GM21390 (cell line): ENCODE results near the gene PCBP1.
"Not testable (repeated sequence)": the region's sequence is repeated elsewhere in the genome, so short reads cannot be mapped to it uniquely, and the experiment has no call there.

Source experiments
- ATAC-seq: cut with Tn5 transposase; IDR thresholded peaks from one replicate; pipeline ENCODE4 v1.9.1; 2021; ENCODE audit not compliant: unreplicated experiment

Gene PCBP1

DNA sequence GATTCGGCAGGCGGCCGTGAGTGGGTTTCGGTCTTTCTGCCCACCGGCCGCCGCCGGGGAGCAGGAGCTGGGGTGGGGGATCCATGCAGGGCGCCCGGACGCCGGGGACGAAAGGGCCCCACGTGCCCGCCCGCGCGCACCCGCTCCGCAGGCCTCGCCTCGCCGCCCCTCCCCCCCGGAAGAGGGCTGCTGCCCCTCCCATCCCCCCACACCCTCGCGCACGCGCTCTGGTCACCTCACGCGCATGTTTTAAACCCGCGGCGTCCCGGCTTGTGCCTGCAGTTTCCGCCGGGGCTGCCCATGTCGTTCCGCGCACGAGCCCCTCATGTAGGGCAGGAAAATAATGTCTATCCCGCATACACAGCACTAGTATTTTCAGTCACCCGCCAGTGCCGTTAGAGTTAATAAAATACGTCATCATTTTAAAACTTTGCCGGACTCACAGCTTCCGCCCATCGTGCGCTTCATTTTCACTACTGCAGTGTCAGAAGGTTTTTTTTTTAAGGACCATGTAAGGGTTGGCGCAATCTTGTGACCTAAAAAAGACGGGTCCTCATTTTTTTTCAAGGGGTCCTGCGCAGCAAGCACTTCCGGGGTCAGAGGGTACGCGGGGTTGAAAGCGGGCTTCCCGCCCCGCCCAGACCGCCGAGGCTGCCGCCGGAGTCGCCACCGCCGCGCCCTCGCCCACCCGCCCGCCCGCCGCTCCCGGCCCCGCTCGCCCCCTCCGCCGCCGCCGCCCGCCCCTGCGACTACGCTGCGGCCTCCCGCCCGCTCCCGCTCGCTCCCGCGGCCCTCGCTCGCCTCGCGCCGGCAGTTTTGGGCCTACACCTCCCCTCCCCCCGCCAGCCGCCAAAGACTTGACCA lies at the start of gene PCBP1:
Gene PCBP1 (plus strand): TSS at position 640 of the 864 bp plus-strand sequence. CDS start 267 bp downstream, outside the sequence.
- peak; percentile 29 for ATAC-seq

GRCh38 chr2:70039366-70039765 lies 47.9 kb upstream of the PCBP1 start:
- ATAC-seq = no peak

GRCh38 chr2:70041663-70042062 lies 45.6 kb upstream of the PCBP1 start:
- no peak for ATAC-seq

- ATAC-seq = no peak
Measured at GRCh38 chr2:70042246-70042645, 45.0 kb upstream of the PCBP1 start.

GRCh38 chr2:70043252-70043875 lies 43.9 kb upstream of the PCBP1 start:
- no peak for ATAC-seq

- no peak for ATAC-seq
Measured at GRCh38 chr2:70044290-70045040, 42.8 kb upstream of the PCBP1 start.

GRCh38 chr2:70045405-70045804 lies 41.9 kb upstream of the PCBP1 start:
- ATAC-seq = no peak

GRCh38 chr2:70045932-70046331 lies 41.3 kb upstream of the PCBP1 start:
- no peak for ATAC-seq

- ATAC-seq = no peak
Measured at GRCh38 chr2:70046534-70046933, 40.7 kb upstream of the PCBP1 start.

GRCh38 chr2:70047451-70047850 lies 39.8 kb upstream of the PCBP1 start:
- no peak for ATAC-seq

DNA sequence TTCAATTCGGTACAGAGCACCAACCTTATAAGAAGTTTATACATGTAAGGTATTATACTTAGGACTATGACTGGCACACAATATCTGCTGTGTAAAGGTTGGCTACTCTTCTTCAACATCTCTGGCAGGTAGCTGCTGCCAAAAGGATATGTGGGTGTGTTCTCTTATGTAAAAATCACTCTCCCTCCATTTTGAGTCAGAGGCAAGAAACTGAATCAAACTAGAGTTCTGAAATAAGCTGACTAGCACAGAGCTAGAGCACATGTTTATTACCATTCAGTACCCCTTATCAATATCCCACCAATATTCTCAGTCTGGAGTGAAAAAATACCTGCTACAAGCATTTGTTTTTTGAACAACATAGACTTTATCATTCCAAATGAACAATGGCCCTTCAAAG lies 38.0 kb upstream of the PCBP1 start:
- ATAC-seq = no peak

- no peak for ATAC-seq
Measured at GRCh38 chr2:70050631-70051425, 36.4 kb upstream of the PCBP1 start.

DNA sequence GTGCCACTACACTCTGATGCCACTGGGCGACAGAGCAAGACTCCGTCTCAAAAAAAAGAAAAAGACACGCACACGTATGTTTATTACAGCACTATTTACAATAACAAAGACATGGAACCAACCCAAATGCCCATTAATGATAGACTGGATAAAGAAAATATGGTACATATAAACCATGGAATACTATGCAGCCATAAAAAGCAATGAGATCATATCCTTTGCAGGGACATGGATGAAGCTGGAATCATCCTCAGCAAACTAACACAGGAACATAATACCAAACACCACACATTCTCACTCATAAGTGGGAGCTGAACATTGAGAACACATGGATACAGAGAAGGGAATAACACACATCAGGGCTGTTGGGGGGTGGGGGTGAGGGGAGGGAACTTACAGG lies 32.0 kb upstream of the PCBP1 start:
- not testable (repeated sequence) for ATAC-seq

DNA sequence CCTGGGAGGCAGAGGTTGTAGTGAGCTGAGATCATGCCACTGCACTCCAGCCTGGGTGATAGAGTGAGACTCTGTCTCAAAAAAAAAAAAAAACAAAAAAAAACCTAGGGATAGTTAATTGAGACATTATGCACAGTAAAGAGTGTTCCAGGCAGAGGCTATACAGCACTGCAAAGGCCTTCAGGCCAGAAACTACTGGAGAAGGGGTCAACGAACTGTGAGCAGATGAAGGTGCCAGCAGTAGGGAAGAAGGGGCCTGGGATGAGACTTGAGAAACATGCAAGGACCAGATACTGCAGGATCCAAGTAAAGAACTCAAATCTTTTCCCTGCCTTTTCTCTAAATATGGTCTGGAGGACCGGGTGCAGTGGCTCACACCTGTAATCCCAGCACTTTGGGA lies 26.0 kb upstream of the PCBP1 start:
- ATAC-seq = no peak

DNA sequence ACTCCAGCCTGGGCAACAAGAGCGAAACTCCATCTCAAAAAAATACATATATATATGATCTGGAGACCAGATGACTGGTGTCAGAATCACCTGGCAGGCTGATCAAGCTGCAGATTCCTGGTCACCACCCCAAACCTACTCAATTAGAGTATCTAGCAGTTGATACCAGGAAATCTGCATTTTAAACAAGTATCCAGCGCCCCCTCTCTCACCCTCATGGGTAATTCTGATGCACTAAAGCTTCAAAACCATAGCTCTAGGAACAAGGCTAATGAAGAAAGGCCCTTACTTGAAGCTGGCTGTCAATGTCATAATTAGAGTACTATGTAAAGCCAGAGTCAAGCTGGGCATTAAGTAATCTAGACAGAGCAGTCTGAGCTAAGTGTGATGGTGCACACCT lies 25.0 kb upstream of the PCBP1 start:
- ATAC-seq = no peak

DNA sequence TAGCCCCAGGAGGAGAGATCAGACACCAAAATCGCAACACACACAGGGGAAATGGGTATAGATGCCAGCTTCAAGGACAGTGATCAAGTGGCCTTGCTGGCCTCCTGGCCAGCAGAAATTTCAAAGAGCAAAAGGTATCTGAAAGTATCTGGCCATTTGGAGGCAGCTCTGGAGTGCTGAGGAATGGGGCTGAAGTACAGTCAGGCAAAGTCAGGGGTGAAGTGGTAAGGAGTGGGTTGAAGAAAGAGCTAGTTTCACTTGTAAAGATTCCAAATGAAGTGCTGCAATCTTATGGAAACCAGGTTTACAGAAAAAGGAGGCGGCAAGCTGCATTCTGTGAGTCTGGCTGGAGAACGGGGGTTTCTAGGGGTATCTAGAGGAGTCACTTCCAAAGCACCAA lies 19.2 kb upstream of the PCBP1 start:
- no peak for ATAC-seq

DNA sequence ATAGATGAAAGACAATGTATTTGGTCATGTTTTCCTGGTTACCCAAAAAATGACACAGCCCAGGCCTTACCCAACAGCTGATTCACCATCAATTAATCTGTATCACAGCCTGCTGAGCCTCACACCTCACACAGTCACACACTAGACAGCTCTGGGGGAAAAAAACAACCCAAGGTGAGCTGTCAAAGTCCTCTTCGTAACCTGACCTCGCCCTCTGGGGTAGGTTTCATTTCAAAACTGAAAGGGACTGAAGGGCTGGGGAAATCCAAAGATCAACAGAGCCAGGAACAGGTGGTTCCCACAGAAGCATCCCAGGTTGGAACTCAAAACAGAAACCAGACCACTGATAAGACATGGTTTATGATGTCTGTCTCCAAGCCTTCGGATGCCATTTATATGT lies 18.2 kb upstream of the PCBP1 start:
- peak; percentile 80 for ATAC-seq

- peak; percentile 70 for ATAC-seq
Measured at GRCh38 chr2:70070542-70071268, 16.6 kb upstream of the PCBP1 start.

DNA sequence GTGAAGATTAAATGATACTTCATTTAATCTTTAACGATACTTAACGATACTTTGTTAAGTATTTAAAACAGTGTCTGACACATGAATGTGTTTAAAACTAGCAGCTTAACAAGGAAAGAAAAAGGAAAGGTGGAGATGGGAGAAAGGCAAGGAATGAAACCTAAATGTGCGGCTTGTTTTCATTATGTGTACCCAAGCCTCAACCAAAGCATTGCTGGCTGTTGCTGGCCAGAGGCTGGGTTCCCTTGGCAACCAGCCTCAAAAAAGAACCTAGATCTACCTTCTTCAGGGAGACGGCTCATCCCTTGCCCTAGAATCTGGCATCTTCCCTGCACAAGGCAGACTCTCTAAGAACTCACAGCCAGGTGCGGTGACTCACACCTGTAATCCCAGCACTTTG lies 13.8 kb upstream of the PCBP1 start:
- ATAC-seq = no peak

GRCh38 chr2:70078384-70078783 lies 8.9 kb upstream of the PCBP1 start:
- ATAC-seq = no peak
